ENCODE data around the gene RESP18. TPM values are rescaled to one million over a fixed set of nuclear protein-coding genes. Genes with fewer than 3 reads are reported as not detected.

Gene RESP18
- polyA plus RNA-seq, 6 donors from 2014 or later = not detected

DNA sequence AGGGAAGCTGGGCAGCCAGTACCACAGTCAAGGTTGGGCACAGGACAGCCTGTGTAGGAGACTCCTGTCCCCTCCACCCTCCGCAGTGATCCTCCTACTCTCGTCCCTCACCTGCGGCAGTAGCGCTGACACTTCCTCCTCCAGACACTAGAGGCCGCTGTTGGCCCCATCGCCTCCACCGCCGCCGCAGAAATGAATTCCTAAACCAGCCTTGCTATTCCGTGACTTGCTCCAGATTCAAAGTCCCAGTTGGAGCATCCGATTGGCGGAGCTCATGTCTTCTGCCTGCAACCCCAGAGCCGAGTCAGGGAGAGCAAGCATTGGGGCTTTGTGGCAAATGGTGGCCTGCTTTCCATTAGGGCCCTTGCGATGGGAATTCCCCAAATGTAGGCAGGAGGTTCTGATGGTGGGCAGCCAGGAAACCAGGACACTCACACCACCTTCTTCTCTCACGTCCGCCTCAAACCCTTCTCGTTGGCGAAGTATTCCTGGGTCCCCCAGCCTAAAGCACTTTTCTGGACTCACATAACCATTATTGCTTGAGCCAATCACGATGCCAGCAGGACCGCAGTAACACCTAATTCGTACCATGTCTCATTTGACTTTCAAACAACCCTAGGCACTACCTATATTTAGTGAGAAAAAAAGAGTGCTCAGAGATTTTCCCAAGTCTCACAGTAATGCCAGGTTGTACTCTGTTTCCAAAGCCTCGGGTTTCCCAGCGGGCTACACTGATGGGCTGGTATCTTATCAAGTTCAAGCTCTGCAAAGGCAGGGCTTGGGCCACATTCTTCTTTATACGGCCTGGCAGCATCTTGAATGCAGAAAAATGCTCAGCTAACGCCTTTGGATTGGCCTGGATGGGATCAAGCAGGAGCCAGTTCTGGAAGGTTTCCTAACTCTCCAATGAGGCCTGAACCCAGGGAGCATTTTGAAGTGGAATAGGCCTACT lies 54.6 kb downstream of the RESP18 start:
- peaks cover 36 to 42% (median 39%) of the 10 kb centered on the region in 3 donors for H3K4me1 Mint-ChIP-seq
- peaks cover 4 to 6% of the 10 kb centered on the region in 2 donors for H3K36me3 Mint-ChIP-seq
- H3K27ac Mint-ChIP-seq = peak overlapping the region; percentile 98 to 100 (median 100)
- peak overlapping the region; percentile 83 to 96 (median 94) for H3K4me3 Mint-ChIP-seq
- no peaks in the 10 kb centered on the region for H3K9me3 Mint-ChIP-seq
- DNase-seq (peak; percentile 75), ATAC-seq (ENCODE audit: low read depth in 2 of 2) (no peak)
- H3K27me3 Mint-ChIP-seq = no peaks in the 10 kb centered on the region

Other genes starting within 250 kb of the RESP18 start
- 10 to 100 TPM; 24.8 to 31.5 (median 27.7) TPM for gene NHEJ1, start 171.9 kb downstream of the RESP18 start, polyA plus RNA-seq (ENCODE audit: low read depth in 6 of 6)
- gene SLC23A3, start 162.7 kb downstream of the RESP18 start, polyA plus RNA-seq (ENCODE audit: low read depth in 6 of 6) = under 1 TPM in 2 of 6 donors, not detected in 4; 0.18 to 0.24 TPM
- gene CNPPD1, start 155.8 kb downstream of the RESP18 start, polyA plus RNA-seq (ENCODE audit: low read depth in 6 of 6) = 100 to 1,000 TPM; 112 to 157 (median 133) TPM
- 100 to 1,000 TPM in 1 of 6 donors, 10 to 100 TPM in 5; 54.7 to 113 (median 62.7) TPM for gene RETREG2, start 154.5 kb downstream of the RESP18 start, polyA plus RNA-seq (ENCODE audit: low read depth in 6 of 6)
- 10 to 100 TPM; 50.7 to 77.7 (median 57.9) TPM for gene ZFAND2B, start 126.0 kb downstream of the RESP18 start, polyA plus RNA-seq (ENCODE audit: low read depth in 6 of 6)
- 1 to 10 TPM in 5 of 6 donors, not detected in 1; 2.1 to 6.4 (median 3.2) TPM for gene ABCB6, start 113.8 kb downstream of the RESP18 start, polyA plus RNA-seq (ENCODE audit: low read depth in 6 of 6)
- 10 to 100 TPM; 12.6 to 25.4 (median 18.1) TPM for gene ATG9A, start 103.1 kb downstream of the RESP18 start, polyA plus RNA-seq (ENCODE audit: low read depth in 6 of 6)
- 10 to 100 TPM; 22.4 to 45.5 (median 25.4) TPM for gene ANKZF1, start 102.9 kb downstream of the RESP18 start, polyA plus RNA-seq (ENCODE audit: low read depth in 6 of 6)
- gene GLB1L, start 87.3 kb downstream of the RESP18 start, polyA plus RNA-seq (ENCODE audit: low read depth in 6 of 6) = 1 to 10 TPM in 2 of 6 donors, under 1 TPM in 3, not detected in 1; 0.24 to 1.5 (median 1.00) TPM
- gene STK16, start 87.3 kb downstream of the RESP18 start, polyA plus RNA-seq (ENCODE audit: low read depth in 6 of 6) = 10 to 100 TPM; 14.7 to 28.3 (median 21.9) TPM
- not detected for gene TUBA4B, start 79.5 kb downstream of the RESP18 start, polyA plus RNA-seq (ENCODE audit: low read depth in 6 of 6)
- 100 to 1,000 TPM; 129 to 165 (median 149) TPM for gene TUBA4A, start 78.8 kb downstream of the RESP18 start, polyA plus RNA-seq (ENCODE audit: low read depth in 6 of 6)
- 10 to 100 TPM in 1 of 6 donors, 1 to 10 TPM in 5; 1.1 to 12.9 (median 8.8) TPM for gene DNAJB2, start 53.4 kb downstream of the RESP18 start, polyA plus RNA-seq (ENCODE audit: low read depth in 6 of 6)
- gene PTPRN, start 23.3 kb downstream of the RESP18 start, polyA plus RNA-seq (ENCODE audit: low read depth in 6 of 6) = under 1 TPM in 4 of 6 donors, not detected in 2; 0.29 to 0.80 (median 0.59) TPM
- 10 to 100 TPM; 49.4 to 78.6 (median 56.3) TPM for gene DNPEP, start 55.2 kb upstream of the RESP18 start, polyA plus RNA-seq (ENCODE audit: low read depth in 6 of 6)
- not detected for gene DES, start 85.6 kb upstream of the RESP18 start, polyA plus RNA-seq (ENCODE audit: low read depth in 6 of 6)
- gene SPEG, start 102.1 kb upstream of the RESP18 start, polyA plus RNA-seq (ENCODE audit: low read depth in 6 of 6) = under 1 TPM in 1 of 6 donors, not detected in 5; 0.18 TPM
- 10 to 100 TPM; 18.2 to 38.8 (median 22.9) TPM for gene GMPPA, start 166.1 kb upstream of the RESP18 start, polyA plus RNA-seq (ENCODE audit: low read depth in 6 of 6)
- not detected for gene ASIC4, start 181.7 kb upstream of the RESP18 start, polyA plus RNA-seq (ENCODE audit: low read depth in 6 of 6)
- 1 to 10 TPM in 1 of 6 donors, under 1 TPM in 5; 0.17 to 5.0 (median 0.41) TPM for gene CHPF, start 211.1 kb upstream of the RESP18 start, polyA plus RNA-seq (ENCODE audit: low read depth in 6 of 6)
- 1 to 10 TPM in 1 of 6 donors, not detected in 5; 1.2 TPM for gene TMEM198, start 211.3 kb upstream of the RESP18 start, polyA plus RNA-seq (ENCODE audit: low read depth in 6 of 6)
- gene OBSL1, start 238.8 kb upstream of the RESP18 start, polyA plus RNA-seq (ENCODE audit: low read depth in 6 of 6) = not detected
- gene INHA, start 239.6 kb upstream of the RESP18 start, polyA plus RNA-seq (ENCODE audit: low read depth in 6 of 6) = not detected